Measurements from ENCODE around the gene OGA.

Gene OGA

DNA sequence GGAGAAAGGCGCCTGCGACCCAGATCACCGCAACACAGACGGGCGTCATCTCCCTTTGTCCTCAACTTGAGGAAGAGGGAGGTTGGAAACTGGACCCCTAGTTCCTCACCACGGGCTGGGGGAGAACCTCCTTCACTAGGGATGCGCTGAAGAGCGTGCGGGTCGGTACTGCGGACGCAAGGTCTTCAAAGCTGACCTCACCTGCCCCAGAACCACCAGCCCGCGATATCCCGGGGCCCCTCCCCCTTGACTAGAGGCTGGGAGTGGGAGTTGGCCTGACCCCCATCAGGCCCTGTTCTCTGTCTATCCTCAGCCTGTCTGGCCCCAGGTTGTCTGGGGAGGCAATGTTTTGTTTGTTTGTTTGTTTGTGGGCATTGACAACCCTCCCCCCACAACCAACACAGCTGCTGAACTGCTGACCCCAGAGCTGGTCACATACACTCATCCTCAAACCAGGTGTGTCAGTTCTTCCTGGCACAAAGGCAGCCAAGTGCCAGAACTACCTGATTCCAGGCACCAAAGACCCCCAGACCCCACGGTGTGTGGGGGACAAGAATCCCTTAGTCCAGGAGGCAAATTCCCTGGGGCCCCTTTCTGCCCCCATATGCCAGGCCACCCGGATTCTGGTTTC is 37.9 kb downstream of the OGA start:
- no peaks in the 10 kb centered on the region for H3K9me3 Mint-ChIP-seq
- H3K36me3 Mint-ChIP-seq (ENCODE audit: low read depth): peaks cover 22% of the 10 kb centered on the region
- peaks cover 58% of the 10 kb centered on the region for H3K4me1 Mint-ChIP-seq (ENCODE audit: low read depth)
- peaks cover 44% of the 10 kb centered on the region for H3K27me3 Mint-ChIP-seq
- intact Hi-C loops (cut with micrococcal nuclease): loop anchor here (2.0 to 5.0 kb wide), 3 partner anchors 37 to 568 kb away; partner anchors contain the start of gene OGA
- no peak overlapping the region for H3K27ac Mint-ChIP-seq
- peak overlapping the region; percentile 72 for H3K4me3 Mint-ChIP-seq

DNA sequence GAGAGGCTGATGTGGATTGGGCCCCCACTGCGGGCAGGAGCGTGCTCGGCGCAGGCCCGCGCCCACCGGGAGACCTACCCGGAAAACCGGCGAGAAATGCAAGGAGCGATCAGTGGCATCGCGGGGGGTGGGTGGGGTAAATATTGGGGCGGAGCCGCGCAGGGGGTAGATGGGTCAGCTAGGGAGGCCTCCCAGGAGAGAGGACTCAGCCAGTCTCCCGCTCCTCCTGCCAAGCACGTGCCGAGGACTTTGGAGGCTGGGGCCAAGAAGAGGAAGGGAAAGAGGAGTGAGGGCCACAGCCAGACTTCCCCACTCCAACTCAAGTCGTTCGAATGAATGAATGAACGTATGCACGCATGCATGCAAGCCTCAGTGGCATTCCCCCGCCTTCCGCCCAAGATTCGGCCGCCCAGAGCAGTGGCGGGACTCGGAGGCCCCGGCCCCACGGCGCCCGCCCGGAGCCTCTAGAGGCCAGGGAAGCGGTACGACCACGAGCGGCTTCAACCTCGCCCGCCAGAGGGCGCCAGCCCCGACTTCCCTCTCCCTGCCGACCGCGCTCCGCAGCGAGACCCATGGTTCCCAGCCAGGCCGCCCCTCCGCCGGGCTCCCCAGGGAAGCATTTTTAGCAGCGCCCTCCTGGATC is 38.6 kb downstream of the OGA start:
- intact Hi-C loops (cut with micrococcal nuclease): loop anchor here (2.0 to 5.0 kb wide), 3 partner anchors 38 to 567 kb away; partner anchors contain the start of gene OGA
- no peaks in the 10 kb centered on the region for H3K9me3 Mint-ChIP-seq
- peaks cover 55% of the 10 kb centered on the region for H3K4me1 Mint-ChIP-seq (ENCODE audit: low read depth)
- H3K27ac Mint-ChIP-seq: peak overlapping the region; percentile 1
- peak overlapping the region; percentile 72 for H3K4me3 Mint-ChIP-seq
- peaks cover 51% of the 10 kb centered on the region for H3K27me3 Mint-ChIP-seq
- peaks cover 16% of the 10 kb centered on the region for H3K36me3 Mint-ChIP-seq (ENCODE audit: low read depth)

DNA sequence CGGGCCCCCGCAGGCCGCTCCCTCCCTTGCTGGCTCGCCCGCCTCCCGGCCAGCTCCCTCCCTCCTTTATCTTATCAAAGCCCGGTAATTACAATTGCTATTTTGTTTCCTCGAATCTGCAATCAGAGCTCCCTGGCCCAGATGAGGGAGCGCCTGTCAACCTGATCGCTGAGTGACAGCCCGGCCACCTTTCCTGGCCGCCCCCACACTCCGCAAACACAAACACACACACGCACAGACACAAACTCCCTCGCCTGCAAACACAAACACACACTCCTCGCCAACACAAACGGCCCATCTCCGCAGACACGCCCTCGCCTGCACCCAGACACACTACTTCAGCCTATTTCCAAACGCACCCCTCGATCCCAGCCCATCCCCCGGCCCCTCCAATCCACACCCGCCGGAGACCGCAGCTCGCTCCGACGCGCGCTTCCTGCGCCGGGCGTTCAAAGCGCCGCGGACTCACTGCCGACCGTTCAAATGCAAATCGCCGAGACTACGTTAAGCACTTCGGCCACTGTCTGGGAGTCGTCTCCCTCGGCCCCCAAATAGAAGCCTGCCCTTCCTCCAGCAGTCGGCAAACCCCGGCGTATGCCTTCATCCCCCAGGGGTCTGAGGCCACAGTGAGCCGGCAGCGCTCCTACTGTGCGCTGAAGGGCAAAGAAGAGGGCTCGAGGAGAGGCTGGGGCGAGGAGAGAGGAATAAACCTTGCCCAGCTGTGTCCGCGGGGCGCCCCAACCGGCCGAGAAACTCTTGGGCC is 39.3 kb downstream of the OGA start:
- Mint-ChIP-seq H3K27me3 (peaks cover 58% of the 10 kb centered on the region), H3K4me1 (ENCODE audit: low read depth) (peaks cover 55% of the 10 kb centered on the region), H3K4me3 (peak overlapping the region; percentile 72), H3K36me3 (ENCODE audit: low read depth) (peaks cover 9% of the 10 kb centered on the region), H3K9me3 (no peaks in the 10 kb centered on the region), H3K27ac (peak overlapping the region; percentile 1)
- intact Hi-C loops (cut with micrococcal nuclease): no loop called here

DNA sequence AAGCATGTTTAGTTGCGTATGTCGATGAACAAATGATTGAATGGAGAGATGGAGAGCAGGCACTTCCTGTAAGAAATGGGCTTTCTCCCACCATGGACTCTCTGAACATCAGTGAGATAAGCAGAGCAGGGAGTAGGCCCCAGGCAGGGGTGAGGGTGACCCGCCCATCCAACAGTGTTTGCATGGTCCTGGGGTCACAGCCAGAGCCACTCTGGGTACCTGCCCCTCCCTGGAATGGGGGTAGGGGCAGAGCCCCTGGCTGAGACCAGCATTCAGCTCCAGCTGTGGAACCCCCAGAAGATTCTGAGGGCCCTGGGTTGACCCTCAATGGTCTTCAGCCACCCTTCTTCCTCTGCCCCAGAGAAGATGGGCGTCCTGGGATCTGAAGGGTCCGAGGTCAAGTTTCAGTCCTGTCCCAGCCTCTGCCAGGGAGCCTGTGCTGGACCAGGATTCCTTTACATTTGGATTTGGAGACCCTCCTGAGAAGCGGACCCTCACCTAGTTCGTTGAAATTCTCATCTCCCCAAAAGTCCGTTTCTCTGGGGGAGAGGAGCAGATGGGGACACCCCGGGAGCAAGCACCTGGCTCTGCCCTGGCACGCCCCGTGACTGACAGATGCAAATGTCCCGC is 40.0 kb downstream of the OGA start:
- peaks cover 50% of the 10 kb centered on the region for H3K4me1 Mint-ChIP-seq (ENCODE audit: low read depth)
- no peak overlapping the region for H3K27ac Mint-ChIP-seq
- H3K4me3 Mint-ChIP-seq: no peak overlapping the region
- peaks cover 65% of the 10 kb centered on the region for H3K27me3 Mint-ChIP-seq
- H3K9me3 Mint-ChIP-seq: no peaks in the 10 kb centered on the region
- H3K36me3 Mint-ChIP-seq (ENCODE audit: low read depth): peaks cover 5% of the 10 kb centered on the region
- intact Hi-C loops (cut with micrococcal nuclease): no loop called here

DNA sequence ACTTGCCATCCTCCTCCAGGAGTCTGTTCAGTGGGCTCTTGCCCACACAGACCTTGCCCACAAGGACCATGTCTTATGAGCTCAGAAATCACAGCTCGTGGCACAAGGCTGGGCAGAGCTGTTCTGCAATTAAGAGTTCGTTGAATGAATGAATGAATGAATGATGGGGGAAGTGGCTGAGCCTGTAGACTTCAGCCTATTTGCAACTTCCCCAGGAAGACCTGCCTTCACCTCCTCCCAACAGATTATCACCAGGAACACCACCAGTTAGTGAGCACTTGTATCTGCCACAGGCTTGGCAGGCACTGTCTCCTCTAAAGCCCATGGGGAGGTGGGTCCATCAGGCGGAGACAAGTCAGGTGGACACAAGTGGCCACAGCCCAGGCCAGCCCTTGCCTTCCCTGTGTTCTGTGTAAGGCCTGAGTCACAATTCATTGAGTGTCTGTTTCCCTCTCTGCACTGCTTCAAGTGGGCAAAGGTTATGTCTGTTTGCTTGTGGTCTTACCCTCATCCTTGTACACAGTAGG is 40.6 kb downstream of the OGA start:
- intact Hi-C loops (cut with micrococcal nuclease): no loop called here
- peaks cover 44% of the 10 kb centered on the region for H3K4me1 Mint-ChIP-seq (ENCODE audit: low read depth)
- no peaks in the 10 kb centered on the region for H3K36me3 Mint-ChIP-seq (ENCODE audit: low read depth)
- H3K4me3 Mint-ChIP-seq: no peak overlapping the region
- no peak overlapping the region for H3K27ac Mint-ChIP-seq
- H3K9me3 Mint-ChIP-seq: no peaks in the 10 kb centered on the region
- peaks cover 69% of the 10 kb centered on the region for H3K27me3 Mint-ChIP-seq

DNA sequence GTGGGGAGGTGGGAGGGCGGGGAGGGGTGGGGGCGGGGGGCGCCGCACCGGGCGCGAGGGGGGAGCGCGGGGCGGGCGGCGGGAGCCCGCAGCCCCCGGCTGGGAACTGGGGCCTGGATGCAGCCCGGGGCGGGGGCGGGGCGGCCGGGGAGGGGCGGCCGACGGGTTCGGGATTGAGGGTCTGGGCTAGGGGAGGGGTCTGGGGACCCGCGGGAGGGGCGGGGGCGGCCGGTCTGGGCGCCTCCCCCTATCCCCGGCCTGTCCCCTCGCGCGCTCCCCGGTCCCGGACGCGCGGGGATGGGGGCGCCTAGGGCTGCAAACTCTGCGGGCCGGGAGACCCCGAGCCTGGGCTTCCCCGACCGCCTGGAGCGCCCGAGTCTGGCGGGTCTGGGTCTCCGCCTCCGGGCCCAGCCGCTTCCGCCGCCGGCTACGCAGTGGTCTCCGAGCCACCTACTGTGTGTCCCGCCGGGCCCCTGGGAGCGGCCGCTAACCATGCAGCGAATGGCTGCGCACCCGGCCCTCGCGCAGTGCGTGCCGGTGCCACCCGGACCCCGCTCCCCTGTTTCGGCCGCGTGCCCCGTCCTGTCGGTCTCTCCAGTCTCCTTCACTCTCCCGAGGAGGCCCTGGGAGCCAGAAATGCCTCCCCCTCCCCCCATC is 42.0 kb downstream of the OGA start:
- Mint-ChIP-seq H3K36me3 (ENCODE audit: low read depth) (no peaks in the 10 kb centered on the region), H3K4me3 (no peak overlapping the region), H3K27me3 (peaks cover 83% of the 10 kb centered on the region), H3K4me1 (ENCODE audit: low read depth) (peaks cover 31% of the 10 kb centered on the region), H3K9me3 (no peaks in the 10 kb centered on the region), H3K27ac (no peak overlapping the region)
- intact Hi-C loops (cut with micrococcal nuclease): no loop called here

DNA sequence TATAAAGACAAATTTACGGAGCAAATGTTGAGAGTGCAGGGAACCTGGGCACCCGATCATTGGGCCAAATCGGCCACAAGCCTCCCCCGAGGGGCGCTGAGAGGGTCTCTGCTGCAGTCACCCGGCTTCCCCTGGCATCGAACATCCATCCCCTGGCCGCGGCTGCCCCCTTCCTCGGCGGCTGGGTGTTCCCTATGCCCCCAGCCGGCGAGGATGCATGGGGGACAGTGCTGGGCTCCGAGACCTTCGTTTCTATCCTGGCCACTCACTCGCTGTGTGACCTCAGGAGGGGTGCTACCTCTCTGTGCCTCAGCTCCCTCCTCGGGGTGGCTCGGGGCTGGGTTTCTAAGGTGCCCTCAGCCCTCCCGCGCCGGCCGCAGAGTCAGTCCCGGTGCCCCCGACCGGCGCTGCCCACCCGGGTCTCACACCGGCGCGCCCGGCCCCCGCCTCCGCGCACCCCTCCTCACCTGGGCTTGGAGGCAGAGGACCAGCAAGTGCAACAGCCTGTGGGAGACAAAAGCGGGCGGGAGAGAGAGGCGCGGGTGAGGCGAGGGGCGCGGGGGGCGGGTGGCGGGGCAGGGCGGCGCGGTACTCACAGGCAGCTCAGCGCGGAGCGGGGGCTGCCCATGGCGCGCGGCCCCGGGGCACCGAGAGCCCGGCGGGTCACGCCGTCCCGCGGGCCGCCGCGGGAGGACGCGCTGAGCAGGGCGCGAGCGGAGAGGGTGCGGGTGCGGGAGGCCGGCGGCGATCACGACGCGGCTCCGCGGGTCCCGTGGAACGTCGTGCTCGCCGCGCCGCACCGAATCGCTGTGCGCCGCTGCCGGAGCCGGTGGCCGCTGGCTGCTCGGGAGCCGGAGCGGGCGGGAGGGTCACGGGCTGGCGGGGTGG is 42.7 kb downstream of the OGA start, which contains the start of gene FGF8:
Gene FGF8 (minus strand): TSS at position 842 of the 888 bp plus-strand sequence. CDS start 214 bp downstream, at position 628.
- Mint-ChIP-seq H3K4me1 (ENCODE audit: low read depth) (peaks cover 30% of the 10 kb centered on the region), H3K9me3 (no peaks in the 10 kb centered on the region), H3K36me3 (ENCODE audit: low read depth) (no peaks in the 10 kb centered on the region), H3K4me3 (no peak within 1 kb of the TSS), H3K27me3 (peaks cover 87% of the 10 kb centered on the region), H3K27ac (no peak within 1 kb of the TSS)
- intact Hi-C loops (cut with micrococcal nuclease): no loop called here

DNA sequence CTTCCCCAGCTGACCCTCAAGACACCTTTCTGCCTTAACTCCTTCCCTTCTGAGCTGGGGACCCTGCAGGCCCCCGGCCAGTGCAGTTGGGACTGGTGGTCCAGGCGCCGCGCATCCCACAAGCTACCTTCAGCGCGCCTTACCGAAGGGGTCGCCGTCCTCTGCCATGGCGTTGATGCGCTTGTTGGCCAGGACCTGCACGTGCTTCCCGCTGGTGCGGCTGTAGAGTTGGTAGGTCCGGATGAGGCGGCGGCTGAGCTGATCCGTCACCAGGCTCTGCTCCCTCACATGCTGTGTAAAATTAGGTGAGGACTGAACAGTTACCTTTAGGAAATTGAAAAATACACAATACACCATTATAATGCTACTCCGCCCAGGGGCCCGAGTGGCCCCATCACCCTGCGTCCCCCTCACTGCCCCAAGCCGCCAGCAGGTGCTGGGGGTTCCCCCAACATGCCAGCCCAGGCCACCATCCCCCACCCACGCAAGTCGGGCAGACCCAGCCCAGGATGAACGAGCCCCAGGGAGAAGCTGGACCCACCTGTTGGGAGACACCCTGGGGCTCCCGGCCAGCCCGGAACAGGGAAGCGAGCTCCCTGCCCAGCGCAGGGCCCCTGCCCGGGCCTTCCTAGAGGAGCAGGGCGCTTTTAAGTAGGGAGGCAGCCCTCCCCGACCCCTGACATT is 43.5 kb downstream of the OGA start:
- peaks cover 89% of the 10 kb centered on the region for H3K27me3 Mint-ChIP-seq
- no peak overlapping the region for H3K27ac Mint-ChIP-seq
- H3K4me3 Mint-ChIP-seq: no peak overlapping the region
- peaks cover 23% of the 10 kb centered on the region for H3K4me1 Mint-ChIP-seq (ENCODE audit: low read depth)
- H3K9me3 Mint-ChIP-seq: no peaks in the 10 kb centered on the region
- no peaks in the 10 kb centered on the region for H3K36me3 Mint-ChIP-seq (ENCODE audit: low read depth)
- intact Hi-C loops (cut with micrococcal nuclease): no loop called here

DNA sequence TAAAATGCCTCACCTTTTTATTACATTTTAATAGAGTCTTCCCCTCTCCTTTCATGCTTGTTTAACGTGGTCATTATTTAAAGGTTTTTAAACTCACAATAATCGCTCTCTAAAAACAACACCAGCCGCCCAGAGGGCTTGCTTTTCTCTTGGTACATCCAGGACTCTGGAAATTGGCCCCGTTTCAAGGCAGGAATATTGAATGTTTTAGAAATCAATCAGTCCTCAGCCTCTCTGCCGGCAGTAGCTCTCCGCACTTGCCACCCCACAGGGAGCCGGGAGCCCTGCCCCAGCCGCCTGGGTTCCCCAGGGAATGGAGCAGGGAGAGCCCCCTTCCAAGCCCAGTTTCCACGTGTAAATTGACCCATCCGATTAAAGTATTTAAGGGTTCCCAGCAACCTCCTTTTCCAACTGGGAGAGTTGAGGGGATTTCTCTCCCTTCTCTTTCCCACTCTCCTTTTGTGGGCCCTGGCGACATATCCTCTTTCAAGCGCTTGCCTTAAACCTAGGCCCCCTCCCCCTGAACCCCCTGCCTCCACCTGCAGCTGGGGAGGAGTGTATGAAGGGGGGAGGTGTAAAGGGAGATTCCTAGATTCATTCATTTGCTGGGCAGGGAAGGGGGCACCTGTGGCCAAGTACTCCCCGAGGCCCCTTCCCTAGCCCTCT is 44.2 kb downstream of the OGA start:
- H3K36me3 Mint-ChIP-seq (ENCODE audit: low read depth): no peaks in the 10 kb centered on the region
- H3K9me3 Mint-ChIP-seq: no peaks in the 10 kb centered on the region
- no peak overlapping the region for H3K27ac Mint-ChIP-seq
- H3K4me1 Mint-ChIP-seq (ENCODE audit: low read depth): peaks cover 16% of the 10 kb centered on the region
- H3K4me3 Mint-ChIP-seq: no peak overlapping the region
- peaks cover 89% of the 10 kb centered on the region for H3K27me3 Mint-ChIP-seq
- intact Hi-C loops (cut with micrococcal nuclease): no loop called here

DNA sequence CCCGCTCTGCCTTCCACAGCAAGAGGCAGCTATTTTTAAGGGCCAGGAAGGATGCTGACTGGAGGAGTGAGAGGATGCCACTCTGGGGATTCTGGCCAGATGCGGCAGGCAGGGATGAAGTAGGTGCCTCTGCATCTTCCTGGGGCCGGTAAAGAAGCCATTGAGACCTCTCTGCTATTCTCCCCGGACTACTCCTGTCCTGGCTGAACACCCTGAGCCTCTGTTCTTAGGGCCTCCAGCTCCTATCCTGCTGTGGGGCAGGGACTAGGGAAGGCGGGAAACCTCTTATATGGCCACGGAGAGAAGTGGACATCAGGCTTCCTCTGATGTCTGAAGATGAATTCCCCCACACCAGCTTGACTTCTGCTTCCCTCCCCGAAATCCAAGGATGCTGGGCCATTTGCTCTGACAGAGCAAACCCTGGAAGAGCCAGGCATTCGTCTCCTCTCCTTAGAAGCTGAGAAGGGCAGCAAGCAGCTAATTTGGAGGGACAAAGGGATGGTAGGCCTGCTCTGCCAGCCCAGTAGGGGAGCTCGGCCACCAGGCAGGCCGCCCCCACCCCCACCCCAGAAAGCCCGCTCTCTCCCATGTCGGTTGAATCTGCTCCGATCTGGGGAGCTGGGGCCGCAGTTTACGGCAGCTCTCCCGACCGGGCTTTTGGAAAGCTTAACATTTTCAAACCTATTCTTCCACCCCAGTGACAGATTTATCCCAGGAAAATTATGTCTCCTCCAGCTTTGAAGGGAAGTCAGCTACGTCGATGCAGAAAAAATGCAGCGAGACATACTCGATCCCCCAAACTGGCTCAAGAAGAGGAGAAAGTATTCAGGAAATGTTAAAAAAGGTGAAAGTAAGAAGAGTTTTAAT is 45.1 kb downstream of the OGA start:
- Mint-ChIP-seq H3K4me1 (ENCODE audit: low read depth) (peaks cover 10% of the 10 kb centered on the region), H3K36me3 (ENCODE audit: low read depth) (no peaks in the 10 kb centered on the region), H3K27ac (no peak overlapping the region), H3K9me3 (no peaks in the 10 kb centered on the region), H3K27me3 (peaks cover 87% of the 10 kb centered on the region), H3K4me3 (no peak overlapping the region)
- intact Hi-C loops (cut with micrococcal nuclease): no loop called here
